ENCODE results near the gene CA5A. TPM values are rescaled to one million over a fixed set of nuclear protein-coding genes. Genes with fewer than 3 reads are reported as not detected.
A peak's percentile ranks its signal among the peaks of the same experiment; 100 is the strongest.

CA5A gene
- total and polyA plus RNA-seq, 2 of the 13 experiments (the other 11 are each of a cell fraction or from before 2014, with no cell fraction given) = 66.8 to 106 TPM

DNA sequence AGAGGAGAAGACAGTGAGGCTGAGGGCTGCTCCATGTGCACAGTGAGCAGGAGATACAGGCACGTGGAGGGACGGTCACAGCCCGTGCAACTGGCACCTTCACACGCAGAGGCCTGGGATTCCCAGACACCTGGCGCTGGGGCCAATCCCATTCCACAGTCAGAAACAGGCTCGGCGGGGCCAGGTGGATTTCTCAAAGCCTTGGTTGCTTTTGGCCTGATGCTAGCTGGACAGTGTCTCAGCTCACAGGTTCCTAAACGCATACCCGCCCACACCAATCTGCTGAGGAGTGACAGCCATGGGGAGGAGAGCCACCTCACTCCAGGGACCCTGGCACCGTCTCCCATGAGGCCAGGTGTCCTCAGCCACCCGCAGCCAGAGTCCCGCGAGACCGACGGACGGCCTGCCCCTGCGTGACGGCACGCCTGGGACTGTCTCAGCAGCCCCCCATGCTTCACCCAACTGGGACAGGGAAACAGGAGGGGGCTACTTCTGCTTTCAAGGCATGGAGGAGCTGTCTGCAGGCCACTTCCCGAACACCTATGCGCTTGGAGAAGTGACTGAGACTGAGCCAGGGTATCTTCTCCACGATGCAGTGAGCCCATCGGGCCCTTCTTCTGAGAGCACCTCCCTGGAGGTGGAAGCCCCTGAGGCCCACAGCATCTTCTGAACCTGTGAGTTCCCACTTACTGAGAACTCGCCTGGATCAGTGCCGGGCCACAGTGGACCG is 73.6 kb downstream of the CA5A start (continued):
- TF ChIP-seq, protein P1, sequence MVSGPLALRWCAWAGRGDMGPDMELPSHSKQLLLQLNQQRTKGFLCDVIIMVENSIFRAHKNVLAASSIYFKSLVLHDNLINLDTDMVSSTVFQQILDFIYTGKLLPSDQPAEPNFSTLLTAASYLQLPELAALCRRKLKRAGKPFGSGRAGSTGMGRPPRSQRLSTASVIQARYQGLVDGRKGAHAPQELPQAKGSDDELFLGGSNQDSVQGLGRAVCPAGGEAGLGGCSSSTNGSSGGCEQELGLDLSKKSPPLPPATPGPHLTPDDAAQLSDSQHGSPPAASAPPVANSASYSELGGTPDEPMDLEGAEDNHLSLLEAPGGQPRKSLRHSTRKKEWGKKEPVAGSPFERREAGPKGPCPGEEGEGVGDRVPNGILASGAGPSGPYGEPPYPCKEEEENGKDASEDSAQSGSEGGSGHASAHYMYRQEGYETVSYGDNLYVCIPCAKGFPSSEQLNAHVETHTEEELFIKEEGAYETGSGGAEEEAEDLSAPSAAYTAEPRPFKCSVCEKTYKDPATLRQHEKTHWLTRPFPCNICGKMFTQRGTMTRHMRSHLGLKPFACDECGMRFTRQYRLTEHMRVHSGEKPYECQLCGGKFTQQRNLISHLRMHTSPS (CRISPR knock-in tag; IDR thresholded peaks at IDR 0.05; ENCODE audit: low read depth) = peak; percentile 36; the same call in 1 of the 2 replicates
- TF ChIP-seq ZNF891 (CRISPR knock-in tag; IDR thresholded peaks at IDR 0.05) = 0 out of 2 replicates have a peak, but pooled peaks have one; percentile 20
- TF ChIP-seq, protein P2, sequence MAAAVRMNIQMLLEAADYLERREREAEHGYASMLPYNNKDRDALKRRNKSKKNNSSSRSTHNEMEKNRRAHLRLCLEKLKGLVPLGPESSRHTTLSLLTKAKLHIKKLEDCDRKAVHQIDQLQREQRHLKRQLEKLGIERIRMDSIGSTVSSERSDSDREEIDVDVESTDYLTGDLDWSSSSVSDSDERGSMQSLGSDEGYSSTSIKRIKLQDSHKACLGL (CRISPR knock-in tag; IDR thresholded peaks at IDR 0.05) = peak; percentile 47; the same call in 1 of the 2 replicates
- TF ChIP-seq, protein P3, sequence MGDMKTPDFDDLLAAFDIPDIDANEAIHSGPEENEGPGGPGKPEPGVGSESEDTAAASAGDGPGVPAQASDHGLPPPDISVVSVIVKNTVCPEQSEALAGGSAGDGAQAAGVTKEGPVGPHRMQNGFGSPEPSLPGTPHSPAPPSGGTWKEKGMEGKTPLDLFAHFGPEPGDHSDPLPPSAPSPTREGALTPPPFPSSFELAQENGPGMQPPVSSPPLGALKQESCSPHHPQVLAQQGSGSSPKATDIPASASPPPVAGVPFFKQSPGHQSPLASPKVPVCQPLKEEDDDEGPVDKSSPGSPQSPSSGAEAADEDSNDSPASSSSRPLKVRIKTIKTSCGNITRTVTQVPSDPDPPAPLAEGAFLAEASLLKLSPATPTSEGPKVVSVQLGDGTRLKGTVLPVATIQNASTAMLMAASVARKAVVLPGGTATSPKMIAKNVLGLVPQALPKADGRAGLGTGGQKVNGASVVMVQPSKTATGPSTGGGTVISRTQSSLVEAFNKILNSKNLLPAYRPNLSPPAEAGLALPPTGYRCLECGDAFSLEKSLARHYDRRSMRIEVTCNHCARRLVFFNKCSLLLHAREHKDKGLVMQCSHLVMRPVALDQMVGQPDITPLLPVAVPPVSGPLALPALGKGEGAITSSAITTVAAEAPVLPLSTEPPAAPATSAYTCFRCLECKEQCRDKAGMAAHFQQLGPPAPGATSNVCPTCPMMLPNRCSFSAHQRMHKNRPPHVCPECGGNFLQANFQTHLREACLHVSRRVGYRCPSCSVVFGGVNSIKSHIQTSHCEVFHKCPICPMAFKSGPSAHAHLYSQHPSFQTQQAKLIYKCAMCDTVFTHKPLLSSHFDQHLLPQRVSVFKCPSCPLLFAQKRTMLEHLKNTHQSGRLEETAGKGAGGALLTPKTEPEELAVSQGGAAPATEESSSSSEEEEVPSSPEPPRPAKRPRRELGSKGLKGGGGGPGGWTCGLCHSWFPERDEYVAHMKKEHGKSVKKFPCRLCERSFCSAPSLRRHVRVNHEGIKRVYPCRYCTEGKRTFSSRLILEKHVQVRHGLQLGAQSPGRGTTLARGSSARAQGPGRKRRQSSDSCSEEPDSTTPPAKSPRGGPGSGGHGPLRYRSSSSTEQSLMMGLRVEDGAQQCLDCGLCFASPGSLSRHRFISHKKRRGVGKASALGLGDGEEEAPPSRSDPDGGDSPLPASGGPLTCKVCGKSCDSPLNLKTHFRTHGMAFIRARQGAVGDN (CRISPR knock-in tag; IDR thresholded peaks at IDR 0.05) = peak; percentile 70
- TF ChIP-seq BHLHE40 (IDR thresholded peaks at IDR 0.05; ENCODE audit: low read length) = peak; percentile 79
- peak; percentile 32 for TF ChIP-seq SKI (IDR thresholded peaks at IDR 0.05; ENCODE audit: partially characterized antibody)
- TF ChIP-seq, protein P4, sequence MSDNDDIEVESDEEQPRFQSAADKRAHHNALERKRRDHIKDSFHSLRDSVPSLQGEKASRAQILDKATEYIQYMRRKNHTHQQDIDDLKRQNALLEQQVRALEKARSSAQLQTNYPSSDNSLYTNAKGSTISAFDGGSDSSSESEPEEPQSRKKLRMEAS (IDR thresholded peaks at IDR 0.05) = peak; percentile 73
- TF ChIP-seq KDM2A (CRISPR knock-in tag; IDR thresholded peaks at IDR 0.05; ENCODE audit: borderline replicate concordance, low read depth) = 0 out of 2 replicates have a peak, but pooled peaks have one; percentile 10
